Psoas muscle (tissue), 8 donors: ENCODE results near the gene CPLANE1. TPM values are rescaled to one million over a fixed set of nuclear protein-coding genes. Genes with fewer than 3 reads are reported as not detected.

Experiments used
- ATAC-seq, 4 donors: fragments of 200-7000 bp; cut with Tn5 transposase; one replicate each; pipeline ENCODE4 v1.9.1; 2020; ENCODE audit warnings: moderate library complexity in 3 of 4, mild to moderate bottlenecking in 2 of 4
- DNase-seq, 2 donors: peaks; one replicate each; pipeline ENCODE4 v3.0.0-alpha.2; 2020
- H3K27ac ChIP-seq: fragments of 200-600 bp; one replicate; pipeline ENCODE4 v1.8.0; 2022
- H3K27me3 ChIP-seq, 3 donors: fragments of 200-600 bp in 1 of 3; one replicate each; pipeline versions ENCODE4 v1.6.1 to v1.8.0; 2013 to 2022; ENCODE audit warnings: low read length in 2 of 3, mild to moderate bottlenecking in 2 of 3, moderate library complexity in 1 of 3; ENCODE audit not compliant: insufficient read depth in 3 of 3
- H3K36me3 ChIP-seq, 2 donors: fragments of 200-600 bp in 1 of 2; one replicate each; pipeline versions ENCODE4 v1.6.1 to v1.8.0; 2013 to 2022; ENCODE audit warnings: low read depth in 1 of 2, mild to moderate bottlenecking in 1 of 2, moderate library complexity in 1 of 2; ENCODE audit not compliant: insufficient read depth in 1 of 2
- H3K4me1 ChIP-seq: fragments of 200-600 bp; one replicate; pipeline ENCODE4 v1.8.0; 2022
- H3K4me3 ChIP-seq: fragments of 200-600 bp; one replicate; pipeline ENCODE4 v1.8.0; 2022; ENCODE audit warnings: mild to moderate bottlenecking
- H3K9me3 ChIP-seq: fragments of 200-600 bp; one replicate; pipeline ENCODE4 v1.8.0; 2022
- CTCF ChIP-seq: fragments of 200-600 bp; IDR thresholded peaks from one replicate; pipeline ENCODE4 v1.8.0; 2022; ENCODE audit warnings: antibody characterized with exemption
- WGBS, 3 donors: extraction: QIAGEN DNeasy Blood & Tissue Kit; methylation state at CpG; one replicate each; pipeline versions ENCODE4 v1.1.6 to v1.1.7; 2013; 5-methylcytosine and 5-hydroxymethylcytosine counted together
- intact Hi-C, 2 donors: fragments of 100-400 bp; cut with DNase I; formaldehyde crosslinking; loops; one replicate each; pipeline versions ENCODE4 v1.11.0 to v1.14.2; 2022
- polyA plus RNA-seq, 3 donors: library from polyadenylated mRNA; stranded (reverse); fragments of 200-250 nt; gene quantifications; one replicate each; pipeline ENCODE4 v1.2.3, GENCODE V29; 2013
- total RNA-seq, 4 donors: library from RNA; stranded (reverse); fragmentation: NEBNext Ultra II Directional in 2 of 4; extraction: Animal tissue kit (Norgen Biotek cat#: 25700) in 2 of 4; gene quantifications; one replicate each; pipeline versions ENCODE4 v1.2.1 to v1.2.4, GENCODE V29; 2021 to 2023
- donor health status: healthy with polysubstance abuse.
- donor health status: DM: no; HTN: no; CAD: no; lungs with moderate emphysema.
- donor health status: Bipolar disorder and iron deficiency.
- donor health status: healthy.
- donor health status: DM: yes; HTN: yes; CAD: no.
- donor health status: DM: no; HTN: no; CAD: no.
- donor health status: DM: no; HTN: no; CAD: no.
- donor health status: DM: yes; HTN: yes; CAD: no.

CPLANE1 gene
- total and polyA plus RNA-seq, 7 donors, result 1.4 to 12.1 (median 6.0) TPM

GRCh38 chr5:37063739-37064138 lies 185.4 kb downstream of the CPLANE1 start:
- no peaks in the 10 kb centered on the region for H3K9me3 ChIP-seq
- no peak overlapping the region for H3K4me3 ChIP-seq
- DNase-seq (no peak), ATAC-seq (no peak)
- H3K27ac ChIP-seq, result no peak overlapping the region
- H3K4me1 ChIP-seq, result no peaks in the 10 kb centered on the region
- H3K27me3 ChIP-seq, result no peaks in the 10 kb centered on the region
- H3K36me3 ChIP-seq, result peaks cover 2 to 83% of the 10 kb centered on the region in 2 donors
- no peak for TF ChIP-seq CTCF
- intact Hi-C loops, result no loop called here
- WGBS, 3 donors, result 97 to 99% (median 98%) methylated on average over 7 of the region's 7 CpGs

GRCh38 chr5:37060030-37060429 lies 189.1 kb downstream of the CPLANE1 start:
- H3K9me3 ChIP-seq, result no peaks in the 10 kb centered on the region
- no peak for TF ChIP-seq CTCF
- no peak for ATAC-seq
- peaks cover 5 to 89% of the 10 kb centered on the region in 2 donors for H3K36me3 ChIP-seq
- no peak overlapping the region for H3K4me3 ChIP-seq
- H3K4me1 ChIP-seq, result no peaks in the 10 kb centered on the region
- 94 to 100% (median 100%) methylated on average over 1 of the region's 1 CpG for WGBS, 3 donors
- DNase-seq, result no peak
- H3K27me3 ChIP-seq, result no peaks in the 10 kb centered on the region
- intact Hi-C loops, result no loop called here
- no peak overlapping the region for H3K27ac ChIP-seq

DNA sequence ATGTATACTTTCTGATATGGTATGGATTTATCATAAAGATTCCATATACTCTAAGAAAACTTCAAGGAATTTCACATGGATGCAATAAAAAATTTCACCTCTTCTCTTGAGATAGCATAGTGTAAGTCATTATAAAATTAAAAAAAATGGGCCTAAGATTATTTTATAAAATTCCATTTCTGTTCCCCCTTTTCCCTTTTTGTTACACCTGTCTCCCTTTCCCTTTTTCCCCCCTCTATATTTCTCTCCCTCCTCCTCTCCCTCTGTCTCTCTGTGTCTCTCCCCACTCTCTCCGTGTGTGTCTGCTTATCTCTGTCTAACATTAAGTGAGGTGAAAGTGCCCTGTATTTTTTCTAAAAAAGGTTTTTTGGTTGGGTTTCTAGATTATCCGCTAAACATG lies 192.4 kb downstream of the CPLANE1 start:
- H3K4me3 ChIP-seq, result no peak overlapping the region
- H3K4me1 ChIP-seq, result no peaks in the 10 kb centered on the region
- no peak for ATAC-seq
- H3K27me3 ChIP-seq, result no peaks in the 10 kb centered on the region
- no peak for DNase-seq
- 85 to 92% (median 87%) methylated on average over 2 of the region's 2 CpGs for WGBS, 3 donors
- H3K36me3 ChIP-seq, result peaks cover 5 to 88% of the 10 kb centered on the region in 2 donors
- intact Hi-C loops, result no loop called here
- H3K9me3 ChIP-seq, result no peaks in the 10 kb centered on the region
- no peak overlapping the region for H3K27ac ChIP-seq
- TF ChIP-seq CTCF, result no peak

Other genes with a start within 250 kb of the CPLANE1 start
- gene NUP155, start 121.7 kb upstream of the CPLANE1 start, total RNA-seq, result 10 to 100 TPM in 3 of 4 donors, 1 to 10 TPM in 1; 8.2 to 12.3 (median 10.7) TPM
- gene NUP155, start 121.7 kb upstream of the CPLANE1 start, polyA plus RNA-seq, result 1 to 10 TPM; 2.9 to 5.5 (median 5.3) TPM
- 10 to 100 TPM; 26.0 to 37.8 (median 31.9) TPM for gene WDR70, start 129.9 kb upstream of the CPLANE1 start, total RNA-seq
- gene WDR70, start 129.9 kb upstream of the CPLANE1 start, polyA plus RNA-seq, result 10 to 100 TPM; 16.3 to 20.1 (median 17.0) TPM